A549 (cell line): ENCODE results near the gene FAF1. TPM values are rescaled to one million over a fixed set of nuclear protein-coding genes. Genes with fewer than 3 reads are reported as not detected.

Experiments used
- ATAC-seq, 2 experiments: fragments of 200-7000 bp in 1 of 2; fragments of >200 bp in 1 of 2; cut with Nextera tagmentation in 1 of 2; cut with Tn5 transposase in 1 of 2; 3 replicates each; pipeline versions ENCODE4 v1.8.0 to v1.9.1; 2018 to 2020; ENCODE audit warnings: mild to moderate bottlenecking in 1 of 2, moderate library complexity in 1 of 2
- CTCF ChIA-PET: fragments of 300-600 bp; sonication (Branson Sonifier 250); formaldehyde crosslinking; extraction: SDS; loops from one replicate; lab custom pipeline; 2021; ENCODE audit warnings: antibody characterized with exemption, inconsistent platforms; lab: Yijun Ruan, JAX
- POLR2A ChIA-PET: fragments of 350-600 bp; formaldehyde crosslinking; extraction: SDS; loops from one replicate; lab custom pipeline; 2021; ENCODE audit warnings: antibody characterized with exemption, inconsistent platforms; lab: Yijun Ruan, JAX
- DNase-seq, 2 experiments: peaks; one replicate each; pipeline versions ENCODE4 v3.0.0 to v3.0.0-alpha.2; 2011 to 2016; ENCODE audit warnings: low read depth in 1 of 2, low spot score in 1 of 2
- FAIRE-seq: peaks from 2 replicates; lab custom pipeline; 2011; peaks lifted over from hg19 to GRCh38; lab: Jason Lieb, UNC
- H3K27ac ChIP-seq, 2 experiments: fragments of >200 bp; sonication (Bioruptor Twin); formaldehyde crosslinking; 3 replicates each; pipeline ENCODE4 v1.5.1; 2016 to 2017
- H3K4me1 ChIP-seq: fragments of >200 bp; sonication (Bioruptor Twin); formaldehyde crosslinking; 3 replicates; pipeline ENCODE4 v1.6.1; 2016
- H3K4me2 ChIP-seq: fragments of >200 bp; sonication (Bioruptor Twin); formaldehyde crosslinking; 3 replicates; pipeline ENCODE4 v1.6.1; 2016
- H3K4me3 ChIP-seq: fragments of >200 bp; sonication (Bioruptor Twin); formaldehyde crosslinking; 3 replicates; pipeline ENCODE4 v1.5.1; 2016
- H3K9me3 ChIP-seq: fragments of >200 bp; sonication (Bioruptor Twin); formaldehyde crosslinking; 3 replicates; pipeline ENCODE4 v1.6.1; 2016
- CBX2 ChIP-seq: fragments of 200-600 bp; sonication (generic); IDR thresholded peaks from 2 replicates; pipeline ENCODE4 v1.6.1; 2016; ENCODE audit warnings: low read depth, mild to moderate bottlenecking, borderline replicate concordance
- CBX8 ChIP-seq: fragments of 200-600 bp; sonication (generic); IDR thresholded peaks from 2 replicates; pipeline ENCODE4 v1.6.1; 2016
- CHD2 ChIP-seq: fragments of 150-350 bp; IDR thresholded peaks from 2 replicates; pipeline ENCODE4 v1.6.1; 2014; ENCODE audit warnings: low read length; ENCODE audit not compliant: partially characterized antibody
- CHD4 ChIP-seq: fragments of 200-600 bp; sonication (generic); IDR thresholded peaks from 2 replicates; pipeline ENCODE4 v1.6.1; 2016; ENCODE audit warnings: antibody characterized with exemption, mild to moderate bottlenecking, borderline replicate concordance
- FOXS1 ChIP-seq: fragments of 250-450 bp; sonication (Bioruptor Pico); IDR thresholded peaks from 2 replicates; pipeline ENCODE4 v1.5.0; 2020; ENCODE audit warnings: mild to moderate bottlenecking, moderate library complexity
- HDAC2 ChIP-seq: fragments of 200-600 bp; sonication (generic); IDR thresholded peaks from 2 replicates; pipeline ENCODE4 v1.6.1; 2016
- JUNB ChIP-seq: fragments of >200 bp; sonication (Bioruptor Twin); formaldehyde crosslinking; IDR thresholded peaks from 2 replicates; pipeline ENCODE4 v1.6.1; 2016
- KDM1A ChIP-seq: fragments of 200-600 bp; sonication (generic); IDR thresholded peaks from 2 replicates; pipeline ENCODE4 v1.6.1; 2016; ENCODE audit warnings: low read depth, mild to moderate bottlenecking
- KDM5A ChIP-seq: fragments of 200-600 bp; sonication (generic); IDR thresholded peaks from 2 replicates; pipeline ENCODE4 v1.6.1; 2016; ENCODE audit warnings: antibody characterized with exemption, mild to moderate bottlenecking
- MAFK ChIP-seq: fragments of 450-650 bp; IDR thresholded peaks from 2 replicates; pipeline ENCODE4 v1.6.1; 2014; ENCODE audit not compliant: partially characterized antibody
- MYC ChIP-seq: IDR thresholded peaks from 2 replicates; pipeline ENCODE4 v1.6.1; 2012; ENCODE audit warnings: mild to moderate bottlenecking, inconsistent platforms, low read length, improper control_type of control experiment, borderline replicate concordance
- NFE2L2 ChIP-seq: fragments of 150-350 bp; conservative IDR thresholded peaks from 2 replicates; pipeline ENCODE4 v1.6.1; 2014; ENCODE audit warnings: low read length
- PHF8 ChIP-seq: fragments of 200-600 bp; sonication (generic); IDR thresholded peaks from 2 replicates; pipeline ENCODE4 v1.6.1; 2016; ENCODE audit warnings: low read depth, mild to moderate bottlenecking, antibody characterized with exemption, moderate library complexity, borderline replicate concordance
- POLR2A ChIP-seq: IDR thresholded peaks from 2 replicates; pipeline ENCODE4 v1.6.1; 2012; ENCODE audit warnings: mild to moderate bottlenecking, low read length
- RAD21 ChIP-seq, 2 experiments: fragments of >200 bp in 1 of 2; sonication (Bioruptor Twin) in 1 of 2; formaldehyde crosslinking in 1 of 2; IDR thresholded peaks in 1 of 2; conservative IDR thresholded peaks in 1 of 2; 2 replicates in 1 of 2; 3 replicates in 1 of 2; pipeline ENCODE4 v1.6.1; 2012 to 2018; ENCODE audit warnings: inconsistent platforms in 1 of 2
- SREBF2 ChIP-seq: fragments of 450-650 bp; IDR thresholded peaks from 2 replicates; pipeline ENCODE4 v1.6.1; 2014; ENCODE audit warnings: mild to moderate bottlenecking, moderate library complexity
- TFCP2L1 ChIP-seq: fragments of 250-450 bp; sonication (Bioruptor Pico); IDR thresholded peaks from 2 replicates; pipeline ENCODE4 v1.5.0; 2021; ENCODE audit warnings: mild to moderate bottlenecking
- TP53 ChIP-seq: fragments of 250-450 bp; sonication (Bioruptor Pico); IDR thresholded peaks from 2 replicates; pipeline ENCODE4 v1.5.0; 2021; ENCODE audit warnings: mild to moderate bottlenecking, moderate library complexity
- WGBS: methylation state at CpG from one replicate; pipeline ENCODE4 v1.1.6; 2017; ENCODE audit errors: missing lambda C conversion rate; 5-methylcytosine and 5-hydroxymethylcytosine counted together
- polyA plus RNA-seq, 4 experiments: library from polyadenylated mRNA; depleted of rRNA in 3 of 4; stranded (reverse); fragments of >200 nt; fragmentation: RNase III in 1 of 4; extraction: RNeasy Plus Mini Kit Qiagen cat#74134 plus additional on column Dnase treatment in 1 of 4; gene quantifications; 2 replicates in 3 of 4; 3 replicates in 1 of 4; pipeline ENCODE4 v1.2.3, GENCODE V29; 2011 to 2017
- TF ChIP-seq, protein P1 (sequence below): fragments of >200 bp; sonication (Bioruptor Twin); formaldehyde crosslinking; IDR thresholded peaks from 3 replicates; pipeline ENCODE4 v1.5.1; 2016
- TF ChIP-seq, protein P2 (sequence below): fragments of 250-450 bp; sonication (Bioruptor Pico); IDR thresholded peaks from 2 replicates; pipeline ENCODE4 v1.5.0; 2020; ENCODE audit warnings: low read depth, mild to moderate bottlenecking, moderate library complexity
- TF ChIP-seq, protein P3 (sequence below): fragments of >200 bp; sonication (Bioruptor Twin); formaldehyde crosslinking; IDR thresholded peaks from 3 replicates; pipeline ENCODE4 v1.6.1; 2016
- TF ChIP-seq, protein P4 (sequence below): fragments of 200-600 bp; sonication (generic); IDR thresholded peaks from 2 replicates; pipeline ENCODE4 v1.6.1; 2016; ENCODE audit warnings: antibody characterized with exemption, mild to moderate bottlenecking, moderate library complexity

Gene FAF1
- polyA plus RNA-seq, 2 of the 4 experiments (the other 2 are of a cell fraction): 31.7 to 46.2 TPM

- H3K4me2 ChIP-seq: no peak overlapping the region
- H3K4me3 ChIP-seq: no peak overlapping the region
- POLR2A ChIA-PET: no interaction called here
- H3K27ac ChIP-seq: no peak overlapping the region
- CTCF ChIA-PET: no interaction called here
- no peak for DNase-seq
- H3K9me3 ChIP-seq: no peaks in the 10 kb centered on the region
- FAIRE-seq: no peak
- TF ChIP-seq KDM5A (no peak), MYC (no peak), FOXS1 (CRISPR knock-in tag) (no peak), CHD4 (no peak), JUNB (no peak), HDAC2 (no peak), SREBF2 (no peak), PHF8 (no peak), CHD2 (no peak)
- TF ChIP-seq, protein P1, sequence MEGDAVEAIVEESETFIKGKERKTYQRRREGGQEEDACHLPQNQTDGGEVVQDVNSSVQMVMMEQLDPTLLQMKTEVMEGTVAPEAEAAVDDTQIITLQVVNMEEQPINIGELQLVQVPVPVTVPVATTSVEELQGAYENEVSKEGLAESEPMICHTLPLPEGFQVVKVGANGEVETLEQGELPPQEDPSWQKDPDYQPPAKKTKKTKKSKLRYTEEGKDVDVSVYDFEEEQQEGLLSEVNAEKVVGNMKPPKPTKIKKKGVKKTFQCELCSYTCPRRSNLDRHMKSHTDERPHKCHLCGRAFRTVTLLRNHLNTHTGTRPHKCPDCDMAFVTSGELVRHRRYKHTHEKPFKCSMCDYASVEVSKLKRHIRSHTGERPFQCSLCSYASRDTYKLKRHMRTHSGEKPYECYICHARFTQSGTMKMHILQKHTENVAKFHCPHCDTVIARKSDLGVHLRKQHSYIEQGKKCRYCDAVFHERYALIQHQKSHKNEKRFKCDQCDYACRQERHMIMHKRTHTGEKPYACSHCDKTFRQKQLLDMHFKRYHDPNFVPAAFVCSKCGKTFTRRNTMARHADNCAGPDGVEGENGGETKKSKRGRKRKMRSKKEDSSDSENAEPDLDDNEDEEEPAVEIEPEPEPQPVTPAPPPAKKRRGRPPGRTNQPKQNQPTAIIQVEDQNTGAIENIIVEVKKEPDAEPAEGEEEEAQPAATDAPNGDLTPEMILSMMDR: no peak
- TF ChIP-seq, all 56 proteins: peak for 0
- no peaks in the 10 kb centered on the region for H3K4me1 ChIP-seq
- WGBS: 87% methylated on average over 4 of the region's 4 CpGs
- ATAC-seq: no peak
Measured at GRCh38 chr1:50667710-50668356, 292.2 kb downstream of the FAF1 start.

- H3K4me2 ChIP-seq: no peak overlapping the region
Measured at GRCh38 chr1:50667272-50667671, 292.8 kb downstream of the FAF1 start.

More at GRCh38 chr1:50667272-50667671, 292.8 kb downstream of the FAF1 start:
- no peak for DNase-seq
- ATAC-seq: no peak
- POLR2A ChIA-PET: no interaction called here
- TF ChIP-seq, protein P2, sequence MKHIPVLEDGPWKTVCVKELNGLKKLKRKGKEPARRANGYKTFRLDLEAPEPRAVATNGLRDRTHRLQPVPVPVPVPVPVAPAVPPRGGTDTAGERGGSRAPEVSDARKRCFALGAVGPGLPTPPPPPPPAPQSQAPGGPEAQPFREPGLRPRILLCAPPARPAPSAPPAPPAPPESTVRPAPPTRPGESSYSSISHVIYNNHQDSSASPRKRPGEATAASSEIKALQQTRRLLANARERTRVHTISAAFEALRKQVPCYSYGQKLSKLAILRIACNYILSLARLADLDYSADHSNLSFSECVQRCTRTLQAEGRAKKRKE (CRISPR knock-in tag): no peak
- TF ChIP-seq RAD21 (conservative IDR thresholded peaks at IDR 0.05 in 1 of 2, IDR thresholded peaks at IDR 0.05 in 1 of 2) (no peak), CBX2 (no peak), TFCP2L1 (no peak), POLR2A (no peak), MAFK (no peak), NFE2L2 (no peak), KDM1A (no peak), TP53 (no peak), CBX8 (no peak)
- TF ChIP-seq, protein P3, sequence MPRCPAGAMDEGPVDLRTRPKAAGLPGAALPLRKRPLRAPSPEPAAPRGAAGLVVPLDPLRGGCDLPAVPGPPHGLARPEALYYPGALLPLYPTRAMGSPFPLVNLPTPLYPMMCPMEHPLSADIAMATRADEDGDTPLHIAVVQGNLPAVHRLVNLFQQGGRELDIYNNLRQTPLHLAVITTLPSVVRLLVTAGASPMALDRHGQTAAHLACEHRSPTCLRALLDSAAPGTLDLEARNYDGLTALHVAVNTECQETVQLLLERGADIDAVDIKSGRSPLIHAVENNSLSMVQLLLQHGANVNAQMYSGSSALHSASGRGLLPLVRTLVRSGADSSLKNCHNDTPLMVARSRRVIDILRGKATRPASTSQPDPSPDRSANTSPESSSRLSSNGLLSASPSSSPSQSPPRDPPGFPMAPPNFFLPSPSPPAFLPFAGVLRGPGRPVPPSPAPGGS: no peak
- TF ChIP-seq, protein P4, sequence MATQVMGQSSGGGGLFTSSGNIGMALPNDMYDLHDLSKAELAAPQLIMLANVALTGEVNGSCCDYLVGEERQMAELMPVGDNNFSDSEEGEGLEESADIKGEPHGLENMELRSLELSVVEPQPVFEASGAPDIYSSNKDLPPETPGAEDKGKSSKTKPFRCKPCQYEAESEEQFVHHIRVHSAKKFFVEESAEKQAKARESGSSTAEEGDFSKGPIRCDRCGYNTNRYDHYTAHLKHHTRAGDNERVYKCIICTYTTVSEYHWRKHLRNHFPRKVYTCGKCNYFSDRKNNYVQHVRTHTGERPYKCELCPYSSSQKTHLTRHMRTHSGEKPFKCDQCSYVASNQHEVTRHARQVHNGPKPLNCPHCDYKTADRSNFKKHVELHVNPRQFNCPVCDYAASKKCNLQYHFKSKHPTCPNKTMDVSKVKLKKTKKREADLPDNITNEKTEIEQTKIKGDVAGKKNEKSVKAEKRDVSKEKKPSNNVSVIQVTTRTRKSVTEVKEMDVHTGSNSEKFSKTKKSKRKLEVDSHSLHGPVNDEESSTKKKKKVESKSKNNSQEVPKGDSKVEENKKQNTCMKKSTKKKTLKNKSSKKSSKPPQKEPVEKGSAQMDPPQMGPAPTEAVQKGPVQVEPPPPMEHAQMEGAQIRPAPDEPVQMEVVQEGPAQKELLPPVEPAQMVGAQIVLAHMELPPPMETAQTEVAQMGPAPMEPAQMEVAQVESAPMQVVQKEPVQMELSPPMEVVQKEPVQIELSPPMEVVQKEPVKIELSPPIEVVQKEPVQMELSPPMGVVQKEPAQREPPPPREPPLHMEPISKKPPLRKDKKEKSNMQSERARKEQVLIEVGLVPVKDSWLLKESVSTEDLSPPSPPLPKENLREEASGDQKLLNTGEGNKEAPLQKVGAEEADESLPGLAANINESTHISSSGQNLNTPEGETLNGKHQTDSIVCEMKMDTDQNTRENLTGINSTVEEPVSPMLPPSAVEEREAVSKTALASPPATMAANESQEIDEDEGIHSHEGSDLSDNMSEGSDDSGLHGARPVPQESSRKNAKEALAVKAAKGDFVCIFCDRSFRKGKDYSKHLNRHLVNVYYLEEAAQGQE: no peak
- TF ChIP-seq, all 56 proteins: peak for 0
- CTCF ChIA-PET: interaction anchor here (0.5 kb wide), 1 partner anchor 287 kb away, joined by 3 read pairs; no protein-coding TSS in a partner anchor
- no peak for FAIRE-seq
- H3K27ac ChIP-seq: no peak overlapping the region
- 93% methylated on average over 2 of the region's 2 CpGs for WGBS
- no peaks in the 10 kb centered on the region for H3K4me1 ChIP-seq
- H3K9me3 ChIP-seq: no peaks in the 10 kb centered on the region
- no peak overlapping the region for H3K4me3 ChIP-seq
